Fibroblast of skin of abdomen (primary cell): ENCODE data around the gene STC2.

ENCODE experiments used
- DNase-seq: peaks from one replicate; pipeline ENCODE4 v3.0.0-alpha.2; 2013

STC2 gene

GRCh38 chr5:173312821-173313220 lies 15.4 kb downstream of the STC2 start:
- DNase-seq, result no peak

GRCh38 chr5:173311818-173312585 lies 16.2 kb downstream of the STC2 start:
- DNase-seq, result no peak

GRCh38 chr5:173310861-173311785 lies 17.1 kb downstream of the STC2 start:
- peak; percentile 51 for DNase-seq

- no peak for DNase-seq
Measured at GRCh38 chr5:173310218-173310769, 17.9 kb downstream of the STC2 start.

- no peak for DNase-seq
Measured at GRCh38 chr5:173309731-173310130, 18.5 kb downstream of the STC2 start.

GRCh38 chr5:173308226-173308625 lies 20.0 kb downstream of the STC2 start:
- no peak for DNase-seq

- DNase-seq, result no peak
Measured at GRCh38 chr5:173307695-173308094, 20.5 kb downstream of the STC2 start.

- DNase-seq, result no peak
Measured at GRCh38 chr5:173306695-173307094, 21.5 kb downstream of the STC2 start.

GRCh38 chr5:173304591-173304988 lies 23.6 kb downstream of the STC2 start:
- DNase-seq, result no peak

GRCh38 chr5:173303878-173304590 lies 24.2 kb downstream of the STC2 start:
- peak; percentile 43 for DNase-seq

GRCh38 chr5:173302546-173303155 lies 25.6 kb downstream of the STC2 start:
- DNase-seq, result peak; percentile 88

GRCh38 chr5:173301695-173302545 lies 26.3 kb downstream of the STC2 start:
- no peak for DNase-seq

- no peak for DNase-seq
Measured at GRCh38 chr5:173300389-173301047, 27.7 kb downstream of the STC2 start.

- no peak for DNase-seq
Measured at GRCh38 chr5:173299820-173300219, 28.4 kb downstream of the STC2 start.

- DNase-seq, result no peak
Measured at GRCh38 chr5:173298213-173298926, 29.8 kb downstream of the STC2 start.

- no peak for DNase-seq
Measured at GRCh38 chr5:173297813-173298212, 30.4 kb downstream of the STC2 start.

GRCh38 chr5:173296737-173297676 lies 31.2 kb downstream of the STC2 start:
- DNase-seq, result no peak

- no peak for DNase-seq
Measured at GRCh38 chr5:173295796-173296195, 32.4 kb downstream of the STC2 start.
